ENCODE results near the gene NT5E. TPM values are rescaled to one million over a fixed set of nuclear protein-coding genes. Genes with fewer than 3 reads are reported as not detected.
"Not testable (repeated sequence)": the region's sequence is repeated elsewhere in the genome, so short reads cannot be mapped to it uniquely, and the experiment has no call there.

Gene NT5E
- 10 to 100 TPM in 2 of 4 donors, 1 to 10 TPM in 2; 5.5 to 24.9 (median 8.8) TPM for polyA plus RNA-seq
- long read RNA-seq, donor 1, partial matches to known transcripts: 94 of 100 reads
- long read RNA-seq, donor 1, other reads (novel, unspliced or antisense): 0 of 100 reads
- long read RNA-seq, donor 2: 0 reads
- long read RNA-seq, donor 3: 0 reads
- long read RNA-seq, donor 4: 0 reads
- long read RNA-seq, donor 5: 0 reads
- long read RNA-seq, donor 6, partial matches to known transcripts: 0 of 1 reads
- long read RNA-seq, donor 6, other reads (novel, unspliced or antisense): 0 of 1 reads
- long read RNA-seq, donor 7, partial matches to known transcripts: 0 of 2 reads
- long read RNA-seq, donor 7, other reads (novel, unspliced or antisense): 0 of 2 reads
- long read RNA-seq, donor 8, partial matches to known transcripts: 0 of 2 reads
- long read RNA-seq, donor 8, other reads (novel, unspliced or antisense): 0 of 2 reads
- long read RNA-seq, donor 9: 0 reads
- long read RNA-seq, donor 10, transcript NT5E-201 (9 exons, 3,548 nt): major isoform, 7 of 9 reads
- long read RNA-seq, donor 10, partial matches to known transcripts: 0 of 9 reads
- long read RNA-seq, donor 10, other reads (novel, unspliced or antisense): 0 of 9 reads

- no peaks in the 10 kb centered on the region for H3K9me3 ChIP-seq (ENCODE audit: control insufficient read depth in 2 of 2, insufficient read depth in 1 of 2, low read depth in 1 of 2, low read length in 1 of 2)
- H3K27me3 ChIP-seq (ENCODE audit: control insufficient read depth in 3 of 3, insufficient read depth in 3 of 3, low read length in 3 of 3): peaks cover 0 to 28% (median 3%) of the 10 kb centered on the region in 3 donors
- FAIRE-seq (no peak), DNase-seq (peak; percentile 69 to 72)
- H3K4me3 ChIP-seq (ENCODE audit: low read depth in 1 of 3, low read length in 3 of 3): peak within 1 kb of the TSS; percentile 42 to 66 (median 63)
- no peaks in the 10 kb centered on the region for H3K36me3 ChIP-seq (ENCODE audit: control insufficient read depth in 3 of 3, insufficient read depth in 2 of 3, low read depth in 1 of 3, low read length in 3 of 3)
- WGBS, 3 donors: 1% methylated on average over 82 to 92 of the region's 92 CpGs
- peak within 1 kb of the TSS in 2 of 3 donors; percentile 71 to 79 for H3K27ac ChIP-seq (ENCODE audit: low read depth in 1 of 3, low read length in 2 of 3)
- H3K4me1 ChIP-seq (ENCODE audit: control insufficient read depth in 3 of 3, insufficient read depth in 2 of 3, low read depth in 1 of 3, low read length in 2 of 3): peaks cover 4 to 14% (median 12%) of the 10 kb centered on the region in 3 donors
Measured at GRCh38 chr6:85449818-85450759, at the start of gene NT5E. NT5E (plus strand) TSS chr6:85450083; CDS start chr6:85450140, 57 bp downstream.

- Histone ChIP-seq H3K27ac (ENCODE audit: low read depth in 1 of 3, low read length in 2 of 3) (no peak overlapping the region), H3K36me3 (ENCODE audit: control insufficient read depth in 3 of 3, insufficient read depth in 2 of 3, low read depth in 1 of 3, low read length in 3 of 3) (no peaks in the 10 kb centered on the region), H3K27me3 (ENCODE audit: control insufficient read depth in 3 of 3, insufficient read depth in 3 of 3, low read length in 3 of 3) (no peaks in the 10 kb centered on the region), H3K4me1 (ENCODE audit: control insufficient read depth in 3 of 3, insufficient read depth in 2 of 3, low read depth in 1 of 3, low read length in 2 of 3) (peaks cover 11 to 50% (median 23%) of the 10 kb centered on the region in 3 donors), H3K9me3 (ENCODE audit: control insufficient read depth in 2 of 2, insufficient read depth in 1 of 2, low read depth in 1 of 2, low read length in 1 of 2) (no peaks in the 10 kb centered on the region), H3K4me3 (ENCODE audit: low read depth in 1 of 3, low read length in 3 of 3) (no peak overlapping the region)
- FAIRE-seq (no peak), DNase-seq (no peak)
- WGBS, 3 donors: 63 to 84% (median 74%) methylated on average over 4 of the region's 4 CpGs
Measured at GRCh38 chr6:85400331-85400730, 49.6 kb upstream of the NT5E start.

GRCh38 chr6:85401186-85402021 is 48.5 kb upstream of the NT5E start:
- H3K4me1 ChIP-seq (ENCODE audit: control insufficient read depth in 3 of 3, insufficient read depth in 2 of 3, low read depth in 1 of 3, low read length in 2 of 3): peaks cover 12 to 59% (median 28%) of the 10 kb centered on the region in 3 donors
- DNase-seq: peak in 1 of 2 donors; percentile 54

GRCh38 chr6:85402071-85402470 is 47.8 kb upstream of the NT5E start:
- DNase-seq (no peak), FAIRE-seq (no peak)
- Histone ChIP-seq H3K27ac (ENCODE audit: low read depth in 1 of 3, low read length in 2 of 3) (peak overlapping the region in 1 of 3 donors; percentile 11), H3K4me1 (ENCODE audit: control insufficient read depth in 3 of 3, insufficient read depth in 2 of 3, low read depth in 1 of 3, low read length in 2 of 3) (peaks cover 12 to 61% (median 28%) of the 10 kb centered on the region in 3 donors), H3K27me3 (ENCODE audit: control insufficient read depth in 3 of 3, insufficient read depth in 3 of 3, low read length in 3 of 3) (no peaks in the 10 kb centered on the region), H3K36me3 (ENCODE audit: control insufficient read depth in 3 of 3, insufficient read depth in 2 of 3, low read depth in 1 of 3, low read length in 3 of 3) (no peaks in the 10 kb centered on the region), H3K4me3 (ENCODE audit: low read depth in 1 of 3, low read length in 3 of 3) (no peak overlapping the region), H3K9me3 (ENCODE audit: control insufficient read depth in 2 of 2, insufficient read depth in 1 of 2, low read depth in 1 of 2, low read length in 1 of 2) (no peaks in the 10 kb centered on the region)

More at GRCh38 chr6:85401186-85402021, 48.5 kb upstream of the NT5E start:
- 57 to 61% (median 58%) methylated on average over 6 of the region's 6 CpGs for WGBS, 3 donors
- Histone ChIP-seq H3K27ac (ENCODE audit: low read depth in 1 of 3, low read length in 2 of 3) (peak overlapping the region in 2 of 3 donors; percentile 3 to 11), H3K27me3 (ENCODE audit: control insufficient read depth in 3 of 3, insufficient read depth in 3 of 3, low read length in 3 of 3) (no peaks in the 10 kb centered on the region), H3K4me3 (ENCODE audit: low read depth in 1 of 3, low read length in 3 of 3) (no peak overlapping the region), H3K36me3 (ENCODE audit: control insufficient read depth in 3 of 3, insufficient read depth in 2 of 3, low read depth in 1 of 3, low read length in 3 of 3) (no peaks in the 10 kb centered on the region), H3K9me3 (ENCODE audit: control insufficient read depth in 2 of 2, insufficient read depth in 1 of 2, low read depth in 1 of 2, low read length in 1 of 2) (no peaks in the 10 kb centered on the region)
- FAIRE-seq: no peak

GRCh38 chr6:85402922-85403321 is 47.0 kb upstream of the NT5E start:
- no peaks in the 10 kb centered on the region for H3K27me3 ChIP-seq (ENCODE audit: control insufficient read depth in 3 of 3, insufficient read depth in 3 of 3, low read length in 3 of 3)
- DNase-seq: no peak
- H3K4me1 ChIP-seq (ENCODE audit: control insufficient read depth in 3 of 3, insufficient read depth in 2 of 3, low read depth in 1 of 3, low read length in 2 of 3): peaks cover 12 to 61% (median 28%) of the 10 kb centered on the region in 3 donors
- no peaks in the 10 kb centered on the region for H3K36me3 ChIP-seq (ENCODE audit: control insufficient read depth in 3 of 3, insufficient read depth in 2 of 3, low read depth in 1 of 3, low read length in 3 of 3)
- peak overlapping the region in 2 of 3 donors; percentile 71 to 72 for H3K27ac ChIP-seq (ENCODE audit: low read depth in 1 of 3, low read length in 2 of 3)
- WGBS, 3 donors: 72 to 78% (median 76%) methylated on average over 7 of the region's 7 CpGs
- H3K4me3 ChIP-seq (ENCODE audit: low read depth in 1 of 3, low read length in 3 of 3): no peak overlapping the region
- no peak for FAIRE-seq
- no peaks in the 10 kb centered on the region for H3K9me3 ChIP-seq (ENCODE audit: control insufficient read depth in 2 of 2, insufficient read depth in 1 of 2, low read depth in 1 of 2, low read length in 1 of 2)

- Histone ChIP-seq H3K9me3 (ENCODE audit: control insufficient read depth in 2 of 2, insufficient read depth in 1 of 2, low read depth in 1 of 2, low read length in 1 of 2) (no peaks in the 10 kb centered on the region), H3K27ac (ENCODE audit: low read depth in 1 of 3, low read length in 2 of 3) (peak overlapping the region; percentile 56 to 72 (median 71)), H3K36me3 (ENCODE audit: control insufficient read depth in 3 of 3, insufficient read depth in 2 of 3, low read depth in 1 of 3, low read length in 3 of 3) (no peaks in the 10 kb centered on the region), H3K4me3 (ENCODE audit: low read depth in 1 of 3, low read length in 3 of 3) (no peak overlapping the region), H3K27me3 (ENCODE audit: control insufficient read depth in 3 of 3, insufficient read depth in 3 of 3, low read length in 3 of 3) (no peaks in the 10 kb centered on the region), H3K4me1 (ENCODE audit: control insufficient read depth in 3 of 3, insufficient read depth in 2 of 3, low read depth in 1 of 3, low read length in 2 of 3) (peaks cover 12 to 61% (median 28%) of the 10 kb centered on the region in 3 donors)
- DNase-seq (no peak), FAIRE-seq (no peak)
- WGBS, 3 donors: 78 to 94% (median 90%) methylated on average over 2 of the region's 2 CpGs
Measured at GRCh38 chr6:85403331-85404015, 46.4 kb upstream of the NT5E start.

GRCh38 chr6:85404016-85404563 is 45.8 kb upstream of the NT5E start:
- 64 to 76% (median 71%) methylated on average over 4 of the region's 4 CpGs for WGBS, 3 donors
- peak overlapping the region; percentile 72 to 90 (median 87) for H3K27ac ChIP-seq (ENCODE audit: low read depth in 1 of 3, low read length in 2 of 3)
- not testable (repeated sequence) for H3K36me3 ChIP-seq (ENCODE audit: control insufficient read depth in 3 of 3, insufficient read depth in 2 of 3, low read depth in 1 of 3, low read length in 3 of 3); H3K9me3 ChIP-seq (ENCODE audit: control insufficient read depth in 2 of 2, insufficient read depth in 1 of 2, low read depth in 1 of 2, low read length in 1 of 2); H3K4me3 ChIP-seq (ENCODE audit: low read depth in 1 of 3, low read length in 3 of 3); DNase-seq; FAIRE-seq; H3K27me3 ChIP-seq (ENCODE audit: control insufficient read depth in 3 of 3, insufficient read depth in 3 of 3, low read length in 3 of 3)
- H3K4me1 ChIP-seq (ENCODE audit: control insufficient read depth in 3 of 3, insufficient read depth in 2 of 3, low read depth in 1 of 3, low read length in 2 of 3): peaks cover 12 to 57% (median 28%) of the 10 kb centered on the region in 3 donors
